Activated T-cell treated with anti-CD3 and anti-CD28 coated beads for 1 hour (primary cell): ENCODE results near the gene ATG3.
"Not testable (repeated sequence)": the region's sequence is repeated elsewhere in the genome, so short reads cannot be mapped to it uniquely, and the experiment has no call there.

ENCODE experiments used
- DNase-seq: peaks from one replicate; pipeline ENCODE4 v3.0.0-alpha.2; 2020; ENCODE audit warnings: low read depth

ATG3 gene

GRCh38 chr3:112560721-112561483 is 860 bp downstream of the ATG3 start:
- peak; percentile 43 for DNase-seq

DNA sequence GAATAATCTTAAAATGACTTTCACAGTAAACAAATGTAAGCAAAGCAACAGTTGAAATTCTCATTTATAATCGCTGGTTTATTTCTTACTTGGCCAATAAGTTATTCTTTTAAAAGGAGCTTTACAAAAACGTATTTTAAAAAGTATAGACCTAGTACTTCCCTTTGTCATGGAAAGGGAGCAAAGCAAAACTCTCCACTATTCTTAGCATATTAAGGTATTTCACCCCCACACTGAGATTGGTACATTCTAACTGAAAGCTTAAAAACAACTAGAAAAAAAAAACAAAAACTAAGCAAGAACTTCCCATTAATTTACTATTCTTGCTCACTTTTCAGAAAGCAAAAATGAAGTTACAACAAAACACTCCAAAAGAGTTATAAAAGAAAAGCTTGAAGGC is 1.5 kb downstream of the ATG3 start:
- DNase-seq: no peak

DNA sequence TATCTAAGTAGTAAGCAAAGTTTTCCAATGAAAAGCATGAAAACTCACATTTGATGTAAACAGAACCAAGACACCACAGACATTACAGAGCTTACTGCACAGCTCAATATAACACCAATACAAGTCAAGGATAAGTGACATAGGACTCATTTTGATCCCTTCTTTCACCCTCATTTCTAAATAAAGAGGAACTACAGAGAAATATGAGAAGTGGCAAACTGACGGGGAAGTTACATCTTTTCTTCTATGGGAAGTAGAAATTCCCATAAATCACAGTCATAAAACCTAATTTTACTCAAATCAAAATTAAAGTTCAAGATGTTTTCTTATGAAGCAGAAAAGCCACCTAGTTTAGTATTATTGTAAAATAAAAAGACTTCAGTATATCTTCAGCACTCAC is 3.8 kb downstream of the ATG3 start:
- DNase-seq: no peak

DNA sequence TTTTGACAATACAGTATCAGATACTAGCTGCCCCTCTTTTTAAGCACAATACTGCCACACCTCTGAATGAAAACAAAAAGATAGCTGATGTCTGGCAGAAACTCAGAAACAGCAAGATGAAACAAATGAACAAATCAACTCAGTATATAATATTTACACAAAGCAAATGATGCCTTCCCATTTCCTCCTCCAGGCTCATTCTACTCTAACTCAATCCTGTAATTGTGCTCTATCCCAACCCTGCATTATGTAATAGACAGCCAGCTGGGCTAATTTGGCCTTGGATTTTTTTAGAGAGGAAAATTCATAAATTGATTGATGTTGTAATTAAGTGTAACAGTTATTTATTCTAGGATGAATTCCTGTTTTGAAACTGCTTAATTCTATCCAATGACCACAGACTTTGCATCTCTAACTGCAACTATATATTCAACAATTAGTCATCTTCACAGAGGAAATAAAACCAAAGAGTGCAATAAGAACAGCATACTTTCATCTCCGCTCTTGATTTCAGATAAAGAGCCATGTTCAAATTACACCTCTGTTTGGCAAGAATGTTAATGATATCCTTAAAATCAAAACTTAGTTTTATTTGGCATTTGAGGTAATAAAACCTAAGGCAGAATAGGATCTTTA is 6.1 kb downstream of the ATG3 start:
- no peak for DNase-seq

DNA sequence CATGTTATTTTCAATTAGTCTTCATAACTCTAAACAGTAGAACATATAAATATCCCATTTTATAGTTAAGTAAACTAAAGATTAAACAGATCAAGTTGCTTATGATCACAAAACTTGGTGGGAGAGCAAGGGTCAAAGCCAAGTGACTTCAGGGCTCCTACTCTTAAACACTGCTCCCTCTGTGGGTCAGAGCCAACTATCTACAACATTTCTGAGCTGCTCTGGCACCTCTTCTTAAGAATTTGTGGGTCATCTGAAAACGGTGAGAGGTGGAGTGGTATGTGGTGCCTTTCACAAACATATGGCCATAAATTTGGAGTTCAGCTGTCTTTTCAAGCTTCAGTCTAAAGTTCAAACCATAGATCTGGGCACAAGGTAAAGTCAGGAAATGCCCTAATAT is 10.9 kb downstream of the ATG3 start:
- no peak for DNase-seq

- no peak for DNase-seq
These were observed 15.5 kb downstream of the ATG3 start for GRCh38 chr3:112546216-112546759.

DNA sequence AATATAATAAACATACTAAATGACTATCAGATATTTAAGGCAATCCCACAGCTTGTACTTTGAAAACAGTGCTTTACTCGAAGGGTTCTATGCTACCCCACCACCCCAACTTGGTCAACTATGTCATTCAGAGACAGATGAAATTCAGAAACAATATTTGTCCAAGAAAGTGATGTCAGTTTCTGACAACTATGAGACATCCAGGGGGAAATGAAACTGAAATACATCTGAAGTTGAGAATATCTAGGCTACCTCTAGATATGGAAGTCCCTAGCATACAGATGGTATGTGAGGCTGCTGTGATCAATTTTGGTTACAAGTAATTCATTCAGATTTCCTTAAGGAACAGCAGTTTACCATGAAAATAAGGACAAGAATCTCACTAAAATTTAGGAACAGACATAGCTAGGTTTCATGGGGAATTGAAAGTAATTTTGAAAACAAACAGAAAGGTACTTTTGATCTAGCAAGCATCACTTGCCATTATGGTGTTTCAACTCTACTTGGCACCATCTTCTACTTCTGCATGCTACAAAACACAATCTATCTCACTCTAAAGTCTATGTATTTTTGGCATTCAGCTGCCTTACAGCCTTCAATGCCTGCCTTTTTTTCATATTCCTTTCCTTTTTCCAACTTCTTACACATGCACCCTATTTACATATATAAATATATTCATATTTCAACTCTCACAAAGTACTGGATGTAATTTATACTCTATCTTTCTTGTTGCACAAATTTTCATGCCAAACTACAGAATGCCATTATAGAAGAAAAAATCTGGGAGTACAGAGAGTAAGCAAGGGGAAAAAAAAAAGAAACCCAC is 21.7 kb downstream of the ATG3 start:
- no peak for DNase-seq

GRCh38 chr3:112531358-112531781 is 30.4 kb downstream of the ATG3 start:
- no peak for DNase-seq

GRCh38 chr3:112530573-112530972 is 31.2 kb downstream of the ATG3 start:
- DNase-seq: no peak

GRCh38 chr3:112524127-112524526 is 37.6 kb downstream of the ATG3 start:
- DNase-seq: not testable (repeated sequence)

GRCh38 chr3:112519424-112520001 is 42.2 kb downstream of the ATG3 start:
- DNase-seq: no peak

- not testable (repeated sequence) for DNase-seq
These were observed 42.8 kb downstream of the ATG3 start for GRCh38 chr3:112518970-112519369.

DNA sequence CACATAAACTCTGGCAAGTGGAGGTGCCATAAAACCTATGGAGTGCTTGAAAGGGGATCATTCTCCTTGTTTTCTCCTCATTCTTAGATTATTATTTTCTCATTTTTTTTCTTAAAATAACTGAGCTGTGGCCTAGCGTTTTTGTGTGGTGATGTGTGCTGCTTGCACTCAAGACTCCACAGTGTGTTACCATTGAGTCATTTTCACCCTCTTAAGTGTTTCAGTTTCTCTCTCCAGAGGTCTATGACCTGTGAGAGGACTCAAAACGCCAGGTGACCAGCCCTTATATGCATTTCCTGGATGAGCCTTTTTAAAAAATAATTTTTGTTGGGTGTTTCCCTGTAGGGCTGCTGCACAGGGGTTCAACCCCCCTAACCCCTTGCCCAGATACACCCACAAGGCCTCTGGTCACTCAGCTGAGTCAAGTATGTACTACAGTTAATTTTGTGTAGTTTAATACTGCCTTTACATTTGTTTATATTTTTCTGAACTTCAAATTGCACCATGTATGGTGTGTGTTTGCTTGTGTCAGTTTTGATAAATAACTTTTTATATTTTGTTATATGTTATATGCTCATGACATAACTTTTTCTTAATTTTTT is 47.1 kb downstream of the ATG3 start:
- no peak for DNase-seq

GRCh38 chr3:112512320-112512719 is 49.4 kb downstream of the ATG3 start:
- no peak for DNase-seq

- no peak for DNase-seq
These were observed 52.9 kb downstream of the ATG3 start for GRCh38 chr3:112508860-112509259.

- DNase-seq: no peak
These were observed 53.5 kb downstream of the ATG3 start for GRCh38 chr3:112508261-112508660.

GRCh38 chr3:112505907-112506306 is 55.9 kb downstream of the ATG3 start:
- DNase-seq: no peak

- DNase-seq: no peak
These were observed 57.6 kb downstream of the ATG3 start for GRCh38 chr3:112504123-112504522.

DNA sequence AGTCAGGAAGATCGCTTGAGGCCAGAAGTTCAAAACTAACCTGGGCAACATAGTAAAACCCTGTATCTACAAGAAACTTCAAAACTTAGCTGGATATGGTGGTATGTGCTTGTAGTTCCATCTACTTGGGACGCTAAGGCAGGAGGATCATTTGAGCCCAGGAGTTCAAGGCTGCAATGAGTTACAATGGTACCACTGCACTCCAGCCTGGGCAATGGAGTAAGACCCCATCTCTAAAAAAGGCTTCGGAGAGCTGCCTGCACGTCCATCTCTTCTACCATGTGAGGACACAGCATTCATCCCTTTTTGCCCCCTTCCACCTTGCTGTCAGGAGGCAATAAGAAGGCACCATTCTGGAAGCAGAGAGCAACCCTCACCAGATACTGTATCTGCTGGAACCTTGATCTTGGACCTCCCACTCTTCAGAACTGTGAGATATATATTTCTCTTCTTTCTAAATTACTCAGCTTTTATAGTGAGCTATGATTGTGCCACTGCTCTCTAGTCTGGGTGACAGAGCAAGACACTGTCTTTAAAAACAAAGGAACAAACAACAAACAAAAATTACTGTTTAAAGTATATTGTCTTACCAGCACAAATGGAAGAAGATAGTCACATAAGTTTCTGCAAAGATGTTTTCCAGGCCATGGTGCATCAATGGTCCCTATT is 58.3 kb downstream of the ATG3 start:
- DNase-seq: no peak

DNA sequence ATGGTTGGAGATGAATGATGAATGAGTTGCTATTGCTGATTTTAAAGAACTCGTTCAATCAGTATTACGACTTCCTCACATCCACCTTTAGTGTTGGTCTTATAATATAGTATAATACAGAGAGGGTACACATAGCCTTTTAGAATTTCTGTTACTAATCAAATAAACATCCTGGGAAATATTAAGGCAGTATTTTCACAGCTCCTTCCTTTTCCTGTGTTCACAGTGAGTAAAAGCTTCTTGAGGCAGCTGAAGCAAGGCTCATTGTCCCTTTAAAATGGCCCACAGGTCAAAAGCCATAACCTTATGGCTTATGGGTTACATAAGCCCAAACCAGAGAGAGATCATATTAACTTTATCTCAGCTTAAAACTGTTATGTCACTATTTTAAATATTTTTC is 61.1 kb downstream of the ATG3 start:
- DNase-seq: no peak
